Motor neuron (in vitro differentiated cells): ENCODE data around the gene ORMDL2. TPM values are rescaled to one million over a fixed set of nuclear protein-coding genes. Genes with fewer than 3 reads are reported as not detected.

Experiments used
- ATAC-seq, 8 experiments: fragments of 200-7000 bp; cut with Tn5 transposase; replicated peaks in 6 of 8; 2 replicates each; pipeline ENCODE4 v1.8.0; 2021; ENCODE audit warnings: mild to moderate bottlenecking in 8 of 8, moderate library complexity in 8 of 8
- H3K27ac ChIP-seq, 2 donors: fragments of 250-450 bp; sonication (Bioruptor Pico); 2 replicates each; pipeline ENCODE4 v1.9.0; 2021; ENCODE audit warnings: antibody characterized with exemption in 2 of 2, mild to moderate bottlenecking in 2 of 2, moderate library complexity in 1 of 2
- H3K4me1 ChIP-seq, 2 donors: fragments of 250-450 bp; sonication (Bioruptor Pico); replicated peaks in 1 of 2; 2 replicates each; pipeline ENCODE4 v1.6.1; 2021; ENCODE audit warnings: antibody characterized with exemption in 2 of 2, mild to moderate bottlenecking in 2 of 2, moderate library complexity in 1 of 2
- H3K4me3 ChIP-seq, 5 donors: fragments of 250-450 bp; sonication (Bioruptor Pico); 2 replicates each; pipeline ENCODE4 v1.9.0; 2021; ENCODE audit warnings: antibody characterized with exemption in 5 of 5, mild to moderate bottlenecking in 5 of 5, moderate library complexity in 4 of 5
- WGBS, 10 experiments: fragments of 450-650 bp; shearing (Covaris generic); methylation state at CpG; one replicate each; pipeline ENCODE4 v1.0.0; 2022; 5-methylcytosine and 5-hydroxymethylcytosine counted together
- in situ Hi-C, 9 experiments: fragments of 400-800 bp; cut with MboI; loops; one replicate each; pipeline ENCODE4 v1.15.0; 2021; ENCODE audit warnings: low sequenced_read_pairs in 9 of 9, low pct_unique_long_range_greater_than_20kb in 2 of 9; ENCODE audit not compliant: unreplicated experiment in 9 of 9
- total RNA-seq, 8 experiments: library from RNA; unstranded; fragments of 300-600 nt; gene quantifications; 2 replicates each; pipeline versions ENCODE4 v1.2.3 to v1.2.4, GENCODE V29; 2022

Gene ORMDL2
- total RNA-seq, result 10 to 100 TPM; 13.1 to 42.0 (median 25.4) TPM

GRCh38 chr12:55817345-55818139 is at the start of gene ORMDL2, which contains the start of gene SARNP:
ORMDL2 (plus strand) TSS chr12:55818041; CDS start chr12:55819000, 959 bp downstream.
SARNP (minus strand) TSS chr12:55817724; CDS start chr12:55817701, 23 bp downstream.
- peak within 1 kb of the TSS; percentile 87 to 92 for H3K27ac ChIP-seq
- 0 to 2% (median 0%) methylated on average over 4 to 24 of the region's 38 CpGs; no CpG with 5 or more reads in 2 of the 10 experiments for WGBS, 10 experiments
- in situ Hi-C loops, result no loop called here
- H3K4me3 ChIP-seq, result peak within 1 kb of the TSS; percentile 79 to 92 (median 83)
- H3K4me1 ChIP-seq, result peaks cover 15 to 18% of the 10 kb centered on the region in 2 donors
- peak; percentile 93 to 98 (median 97) for ATAC-seq

DNA sequence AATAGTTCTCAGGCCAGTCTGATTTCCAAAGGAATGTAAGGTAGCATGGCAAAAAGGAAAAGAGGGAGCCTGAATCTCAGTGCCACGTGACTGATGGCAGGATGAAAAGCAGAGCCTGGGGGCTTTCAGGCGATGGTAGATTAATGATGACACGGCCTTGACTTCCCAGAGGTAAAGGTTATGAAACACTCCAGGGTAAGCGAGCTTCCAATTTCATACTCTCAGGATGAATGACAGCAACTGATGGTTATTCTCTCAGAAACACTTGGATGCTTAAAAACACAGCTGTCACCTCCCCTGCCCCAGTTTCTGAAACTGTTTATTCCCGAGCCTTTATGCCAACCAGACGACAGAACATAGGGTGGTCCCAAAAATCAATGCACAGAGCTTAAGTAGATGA is 46.1 kb upstream of the ORMDL2 start:
- Histone ChIP-seq H3K27ac (no peak overlapping the region), H3K4me3 (no peak overlapping the region), H3K4me1 (peaks cover 0 to 4% of the 10 kb centered on the region in 2 donors)
- in situ Hi-C loops, result no loop called here
- ATAC-seq, result no peak
- WGBS, 10 experiments, result 83 to 100% (median 90%) methylated on average over 1 to 6 of the region's 6 CpGs; no CpG with 5 or more reads in 1 of the 10 experiments

DNA sequence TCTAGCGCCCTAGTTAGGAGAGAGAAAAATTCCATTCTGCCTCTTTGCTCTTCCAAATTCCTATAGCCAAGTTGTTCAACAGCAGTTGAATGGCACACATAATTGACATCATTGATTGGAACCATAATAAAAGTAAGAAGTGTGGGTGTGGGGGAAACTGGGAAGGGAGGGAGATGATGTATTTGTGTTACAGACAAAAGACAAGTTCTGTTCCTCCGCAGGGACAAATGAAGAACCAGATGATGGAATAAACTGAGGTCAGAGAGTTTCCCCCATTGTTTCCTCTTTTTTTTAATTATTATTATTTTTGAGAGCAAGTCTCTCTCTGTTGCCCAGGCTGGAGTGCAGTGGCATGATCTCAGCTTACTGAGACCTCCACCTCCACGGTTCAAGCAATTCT is 40.0 kb upstream of the ORMDL2 start:
- H3K4me3 ChIP-seq, result no peak overlapping the region
- ATAC-seq, result no peak
- in situ Hi-C loops, result no loop called here
- H3K4me1 ChIP-seq, result no peaks in the 10 kb centered on the region
- no peak overlapping the region for H3K27ac ChIP-seq
- 80 to 100% (median 92%) methylated on average over 1 to 3 of the region's 3 CpGs; no CpG with 5 or more reads in 1 of the 10 experiments for WGBS, 10 experiments

DNA sequence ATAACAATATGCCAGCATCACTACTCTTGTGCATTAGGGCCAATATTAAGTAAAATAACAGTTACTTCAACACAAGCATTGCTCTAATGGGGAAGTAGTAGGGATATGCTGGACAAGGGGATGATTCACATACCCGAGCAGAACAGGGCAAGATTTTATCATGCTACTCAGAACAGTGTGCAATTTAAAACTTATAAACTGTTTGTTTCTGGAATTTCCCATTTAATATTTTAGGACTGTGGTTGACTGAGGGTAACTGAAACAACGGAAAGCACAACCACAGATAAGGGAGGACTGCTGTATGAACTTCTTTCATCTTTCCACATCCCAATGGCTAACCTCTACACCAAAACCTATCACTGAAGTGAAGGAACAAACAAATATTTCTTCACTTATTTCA is 37.2 kb upstream of the ORMDL2 start:
- H3K4me1 ChIP-seq, result no peaks in the 10 kb centered on the region
- in situ Hi-C loops, result no loop called here
- no peak for ATAC-seq
- no peak overlapping the region for H3K27ac ChIP-seq
- 71 to 100% (median 100%) methylated on average over 1 to 2 of the region's 2 CpGs; no CpG with 5 or more reads in 2 of the 10 experiments for WGBS, 10 experiments
- H3K4me3 ChIP-seq, result no peak overlapping the region

DNA sequence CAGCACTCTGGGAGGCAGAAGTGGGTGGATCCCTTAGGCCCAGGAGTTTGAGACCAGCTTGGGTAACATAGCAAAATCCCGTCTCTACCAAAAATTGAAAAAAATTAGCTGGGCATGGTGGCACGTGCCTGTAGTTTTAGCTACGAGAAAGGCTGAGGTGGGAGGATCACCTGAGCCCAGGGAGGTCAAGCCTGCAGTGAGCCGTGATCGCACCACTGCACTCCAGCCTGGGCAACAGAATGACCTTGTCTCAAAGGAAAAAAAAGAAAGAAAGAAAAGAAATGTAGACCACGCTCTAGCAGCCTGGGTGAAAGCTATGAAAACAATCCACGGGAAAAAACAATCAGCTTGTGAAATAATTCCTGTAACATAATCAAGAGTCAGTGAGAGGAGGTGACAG is 29.3 kb upstream of the ORMDL2 start:
- Histone ChIP-seq H3K4me1 (no peaks in the 10 kb centered on the region), H3K27ac (no peak overlapping the region), H3K4me3 (no peak overlapping the region)
- in situ Hi-C loops, result no loop called here
- no peak for ATAC-seq
- 80 to 100% (median 96%) methylated on average over 2 to 7 of the region's 7 CpGs for WGBS, 10 experiments

GRCh38 chr12:55789171-55789570 is 28.7 kb upstream of the ORMDL2 start:
- no peak overlapping the region for H3K27ac ChIP-seq
- in situ Hi-C loops, result no loop called here
- whole genome bisulfite sequencing, 10 experiments, result 83 to 100% (median 93%) methylated on average over 1 to 2 of the region's 2 CpGs
- ATAC-seq, result no peak
- H3K4me1 ChIP-seq, result no peaks in the 10 kb centered on the region
- H3K4me3 ChIP-seq, result no peak overlapping the region

DNA sequence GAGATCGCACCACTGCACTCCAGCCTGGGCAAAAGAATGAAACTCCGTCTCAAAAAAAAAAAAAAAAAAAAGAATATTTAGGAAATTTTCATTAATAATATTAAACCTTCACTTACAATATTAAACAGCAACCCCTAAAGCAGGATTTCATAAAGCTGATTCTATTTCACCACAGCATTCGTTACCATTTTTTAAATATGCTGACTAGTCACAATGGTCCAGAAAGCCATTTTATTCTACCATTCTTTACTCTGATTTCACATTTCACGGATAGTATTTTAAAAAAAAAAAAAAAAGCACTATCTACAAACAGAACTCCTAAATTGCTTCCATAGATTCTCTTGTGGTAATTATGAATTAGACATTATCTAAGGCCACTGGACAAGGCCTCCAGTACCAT is 27.9 kb upstream of the ORMDL2 start:
- no peak overlapping the region for H3K4me3 ChIP-seq
- H3K4me1 ChIP-seq, result no peaks in the 10 kb centered on the region
- ATAC-seq, result no peak
- in situ Hi-C loops, result loop anchor here in 1 of 9 experiments (10.0 kb wide), 1 partner anchor 45 kb away; the partner anchor contains the start of gene GDF11
- H3K27ac ChIP-seq, result no peak overlapping the region
- WGBS, 10 experiments, result 58 to 100% (median 95%) methylated on average over 1 to 4 of the region's 4 CpGs

- Histone ChIP-seq H3K4me3 (no peak overlapping the region), H3K4me1 (no peaks in the 10 kb centered on the region), H3K27ac (no peak overlapping the region)
- in situ Hi-C loops, result loop anchor here in 1 of 9 experiments (10.0 kb wide), 1 partner anchor 51 kb away; the partner anchor contains the start of gene GDF11
- ATAC-seq, result no peak
Measured at GRCh38 chr12:55795950-55796349, 21.9 kb upstream of the ORMDL2 start.

GRCh38 chr12:55797068-55797467 is 20.8 kb upstream of the ORMDL2 start:
- peak in 3 of 8 experiments; percentile 36 to 44 (median 44) for ATAC-seq
- WGBS, 10 experiments, result 36 to 82% (median 47%) methylated on average over 3 to 5 of the region's 5 CpGs; no CpG with 5 or more reads in 1 of the 10 experiments

GRCh38 chr12:55797550-55797949 is 20.3 kb upstream of the ORMDL2 start:
- WGBS, 10 experiments, result 46 to 100% (median 82%) methylated on average over 1 to 4 of the region's 4 CpGs
- no peak for ATAC-seq
- Histone ChIP-seq H3K4me3 (no peak overlapping the region), H3K27ac (no peak overlapping the region), H3K4me1 (no peaks in the 10 kb centered on the region)
- in situ Hi-C loops, result loop anchor here in 1 of 9 experiments (10.0 kb wide), 1 partner anchor 53 kb away; the partner anchor contains the start of gene GDF11

More at GRCh38 chr12:55797068-55797467, 20.8 kb upstream of the ORMDL2 start:
- Histone ChIP-seq H3K4me1 (no peaks in the 10 kb centered on the region), H3K4me3 (no peak overlapping the region), H3K27ac (no peak overlapping the region)
- in situ Hi-C loops, result loop anchor here in 1 of 9 experiments (10.0 kb wide), 1 partner anchor 52 kb away; the partner anchor contains the start of gene GDF11

GRCh38 chr12:55806982-55807381 is 10.9 kb upstream of the ORMDL2 start:
- Histone ChIP-seq H3K27ac (no peak overlapping the region), H3K4me3 (no peak overlapping the region), H3K4me1 (no peaks in the 10 kb centered on the region)
- no peak for ATAC-seq
- WGBS, 10 experiments, result 89 to 100% (median 96%) methylated on average over 2 to 8 of the region's 8 CpGs
- in situ Hi-C loops, result no loop called here

DNA sequence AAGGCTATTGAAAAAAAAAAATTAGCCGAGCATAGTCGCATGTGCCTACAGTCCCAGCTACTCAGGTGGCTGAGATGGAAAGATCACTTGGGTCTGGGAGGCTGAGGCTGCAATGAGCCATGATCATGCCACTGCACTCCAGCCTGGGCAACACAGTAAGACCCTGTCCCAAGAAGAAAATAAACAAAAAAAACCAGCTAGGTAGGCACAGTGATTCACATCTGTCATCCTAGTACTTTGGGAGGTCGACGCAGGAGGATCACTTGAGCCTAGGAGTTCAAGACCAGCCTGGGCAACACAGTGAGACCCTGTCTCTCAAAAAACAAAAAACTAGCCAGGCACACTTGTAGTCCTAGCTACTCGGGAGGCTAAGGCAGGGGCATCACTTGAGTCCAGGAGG is 8.6 kb upstream of the ORMDL2 start:
- in situ Hi-C loops, result no loop called here
- WGBS, 10 experiments, result 84 to 100% (median 94%) methylated on average over 1 to 4 of the region's 5 CpGs; no CpG with 5 or more reads in 2 of the 10 experiments
- ATAC-seq, result no peak
- no peak overlapping the region for H3K4me3 ChIP-seq
- no peak overlapping the region for H3K27ac ChIP-seq
- H3K4me1 ChIP-seq, result no peaks in the 10 kb centered on the region

DNA sequence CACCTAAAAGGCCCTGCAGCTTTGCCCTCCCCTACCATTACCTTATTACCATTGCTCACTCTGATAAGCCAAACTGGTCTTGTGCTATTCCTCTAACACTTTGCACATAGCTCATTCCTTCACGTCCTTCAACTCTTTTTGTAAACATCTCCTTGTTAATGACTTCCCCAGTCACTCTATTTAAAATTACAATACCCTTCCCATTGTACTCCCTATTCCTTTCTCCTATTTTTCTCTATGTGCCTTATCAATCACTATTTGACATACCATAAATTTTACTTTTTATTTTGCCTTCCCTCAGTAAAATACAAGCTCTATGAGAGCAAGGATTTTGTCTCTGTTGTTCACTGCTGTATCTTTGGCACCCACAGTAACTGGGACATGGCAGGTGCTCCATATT is 5.8 kb upstream of the ORMDL2 start:
- in situ Hi-C loops, result no loop called here
- ATAC-seq, result no peak
- Histone ChIP-seq H3K4me1 (peaks cover 11 to 13% of the 10 kb centered on the region in 2 donors), H3K4me3 (no peak overlapping the region), H3K27ac (no peak overlapping the region)
- 0 to 83% (median 24%) methylated on average over 1 of the region's 1 CpG for WGBS, 10 experiments
